Smooth muscle cell (in vitro differentiated cells): ENCODE results near the gene SLC31A2. TPM values are rescaled to one million over a fixed set of nuclear protein-coding genes. Genes with fewer than 3 reads are reported as not detected.

Source experiments
- DNase-seq: peaks from one replicate; lab custom pipeline; 2025; ENCODE audit not compliant: unreplicated experiment; lab: John Stamatoyannopoulos, UW
- H2AFZ ChIP-seq: fragments of 200-600 bp; sonication (generic); 2 replicates; pipeline ENCODE4 v1.6.0; 2016; ENCODE audit warnings: antibody characterized with exemption, low read depth, mild to moderate bottlenecking
- H3F3A ChIP-seq: fragments of 200-600 bp; sonication (generic); 2 replicates; pipeline ENCODE4 v1.6.0; 2017; ENCODE audit warnings: antibody characterized with exemption, low read depth
- H3K27ac ChIP-seq: fragments of 200-600 bp; sonication (generic); 2 replicates; pipeline ENCODE4 v1.5.1; 2016; ENCODE audit warnings: low read depth, mild to moderate bottlenecking
- H3K27me3 ChIP-seq: fragments of 200-600 bp; sonication (generic); 2 replicates; pipeline ENCODE4 v1.6.1; 2016; ENCODE audit warnings: low read depth, mild to moderate bottlenecking
- H3K36me3 ChIP-seq: fragments of 200-600 bp; sonication (generic); 2 replicates; pipeline ENCODE4 v1.5.1; 2016; ENCODE audit warnings: low read depth
- H3K4me1 ChIP-seq: fragments of 200-600 bp; sonication (generic); 2 replicates; pipeline ENCODE4 v1.5.1; 2016; ENCODE audit warnings: low read depth
- H3K4me2 ChIP-seq: fragments of 200-600 bp; sonication (generic); 2 replicates; pipeline ENCODE4 v1.6.0; 2016; ENCODE audit warnings: mild to moderate bottlenecking
- H3K4me3 ChIP-seq: fragments of 200-600 bp; sonication (generic); 2 replicates; pipeline ENCODE4 v1.5.1; 2016; ENCODE audit warnings: mild to moderate bottlenecking
- H3K79me2 ChIP-seq: fragments of 200-600 bp; sonication (generic); 2 replicates; pipeline ENCODE4 v1.6.0; 2016; ENCODE audit warnings: low read depth, mild to moderate bottlenecking
- H3K9ac ChIP-seq: fragments of 200-600 bp; sonication (generic); 2 replicates; pipeline ENCODE4 v1.6.0; 2016; ENCODE audit warnings: low read depth
- H3K9me3 ChIP-seq: fragments of 200-600 bp; sonication (generic); replicated peaks from 2 replicates; pipeline ENCODE4 v1.5.1; 2016; ENCODE audit warnings: low read depth
- H4K20me1 ChIP-seq: fragments of 200-600 bp; sonication (generic); 2 replicates; pipeline ENCODE4 v1.6.0; 2016; ENCODE audit warnings: low read depth
- CTCF ChIP-seq: fragments of 200-600 bp; sonication (generic); IDR thresholded peaks from 2 replicates; pipeline ENCODE4 v1.5.1; 2017; ENCODE audit warnings: borderline replicate concordance, mild to moderate bottlenecking, antibody characterized with exemption; ENCODE audit not compliant: insufficient read depth, poor library complexity, severe bottlenecking
- WGBS: methylation state at CpG from one replicate; pipeline ENCODE4 v1.1.7; 2016; ENCODE audit warnings: low lambda C conversion rate; 5-methylcytosine and 5-hydroxymethylcytosine counted together
- polyA plus RNA-seq: library from polyadenylated mRNA; unstranded; fragments of >200 nt; fragmentation: Nextera tagmentation; extraction: Ambion mirVana; gene quantifications from 2 replicates; pipeline ENCODE4 v1.2.1, GENCODE V29; 2016
- total RNA-seq: library from RNA; depleted of rRNA; stranded (reverse); fragments of >200 nt; gene quantifications from 2 replicates; pipeline ENCODE4 v1.2.3, GENCODE V29; 2014

SLC31A2 gene
- total and polyA plus RNA-seq, 2 experiments from 2014 or later, result 4.8 to 9.1 TPM

DNA sequence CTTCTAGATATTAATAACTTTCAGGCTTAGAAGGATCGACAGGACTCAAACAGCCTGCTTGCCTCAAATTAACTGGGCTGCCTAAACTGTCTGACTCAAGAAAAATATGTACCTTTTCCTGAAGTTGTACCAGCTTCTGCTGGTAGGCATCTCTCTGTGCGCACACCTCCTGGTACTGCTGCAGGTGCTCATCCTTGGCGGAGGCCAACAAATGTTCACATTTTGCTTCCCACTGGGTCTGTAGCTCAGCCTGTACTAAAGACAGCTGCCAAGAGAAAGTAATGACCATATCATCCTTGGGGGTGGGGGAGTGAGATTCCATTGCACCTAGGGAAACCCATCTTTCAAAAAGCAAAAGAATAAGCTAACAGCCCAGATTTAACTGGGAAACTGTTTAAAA lies 22.5 kb downstream of the SLC31A2 start:
- Histone ChIP-seq H3K4me2 (no peak overlapping the region), H3K9me3 (no peaks in the 10 kb centered on the region), H3K27me3 (no peaks in the 10 kb centered on the region), H3K79me2 (no peaks in the 10 kb centered on the region), H3K4me1 (no peaks in the 10 kb centered on the region), H3K9ac (no peak overlapping the region), H3K27ac (no peak overlapping the region), H4K20me1 (no peaks in the 10 kb centered on the region), H2AFZ (no peak overlapping the region), H3F3A (no peaks in the 10 kb centered on the region), H3K4me3 (no peak overlapping the region), H3K36me3 (peaks cover 61% of the 10 kb centered on the region)
- TF ChIP-seq CTCF, result no peak
- 100% methylated on average over 3 of the region's 3 CpGs for WGBS
- DNase-seq, result no peak

GRCh38 chr9:113176803-113177202 lies 26.0 kb downstream of the SLC31A2 start:
- no peak overlapping the region for H2AFZ ChIP-seq
- no peaks in the 10 kb centered on the region for H3K79me2 ChIP-seq
- H3K4me2 ChIP-seq, result no peak overlapping the region
- H3K4me3 ChIP-seq, result no peak overlapping the region
- no peak overlapping the region for H3K27ac ChIP-seq
- H3K4me1 ChIP-seq, result no peaks in the 10 kb centered on the region
- no peaks in the 10 kb centered on the region for H3F3A ChIP-seq
- no peaks in the 10 kb centered on the region for H4K20me1 ChIP-seq
- H3K9ac ChIP-seq, result no peak overlapping the region
- H3K27me3 ChIP-seq, result no peaks in the 10 kb centered on the region
- no peaks in the 10 kb centered on the region for H3K9me3 ChIP-seq
- 97% methylated on average over 6 of the region's 6 CpGs for WGBS
- TF ChIP-seq CTCF, result no peak
- peaks cover 54% of the 10 kb centered on the region for H3K36me3 ChIP-seq
- no peak for DNase-seq

GRCh38 chr9:113177251-113177650 lies 26.4 kb downstream of the SLC31A2 start:
- DNase-seq, result no peak
- H3K9ac ChIP-seq, result no peak overlapping the region
- H3K4me1 ChIP-seq, result no peaks in the 10 kb centered on the region
- no peak for TF ChIP-seq CTCF
- 100% methylated on average over 2 of the region's 2 CpGs for WGBS
- H3K79me2 ChIP-seq, result no peaks in the 10 kb centered on the region
- H3F3A ChIP-seq, result no peaks in the 10 kb centered on the region
- H3K36me3 ChIP-seq, result peaks cover 57% of the 10 kb centered on the region
- H3K27ac ChIP-seq, result no peak overlapping the region
- H3K4me3 ChIP-seq, result no peak overlapping the region
- no peak overlapping the region for H3K4me2 ChIP-seq
- no peaks in the 10 kb centered on the region for H3K9me3 ChIP-seq
- no peaks in the 10 kb centered on the region for H4K20me1 ChIP-seq
- H3K27me3 ChIP-seq, result no peaks in the 10 kb centered on the region
- H2AFZ ChIP-seq, result no peak overlapping the region

GRCh38 chr9:113178087-113178486 lies 27.3 kb downstream of the SLC31A2 start:
- 100% methylated on average over 1 of the region's 1 CpG for WGBS
- no peaks in the 10 kb centered on the region for H3K4me1 ChIP-seq
- H3K9ac ChIP-seq, result no peak overlapping the region
- no peaks in the 10 kb centered on the region for H3K27me3 ChIP-seq
- no peak for TF ChIP-seq CTCF
- H3K4me2 ChIP-seq, result no peak overlapping the region
- peaks cover 55% of the 10 kb centered on the region for H3K36me3 ChIP-seq
- DNase-seq, result no peak
- H3K4me3 ChIP-seq, result no peak overlapping the region
- H2AFZ ChIP-seq, result no peak overlapping the region
- no peaks in the 10 kb centered on the region for H3K79me2 ChIP-seq
- no peaks in the 10 kb centered on the region for H4K20me1 ChIP-seq
- H3K9me3 ChIP-seq, result no peaks in the 10 kb centered on the region
- no peaks in the 10 kb centered on the region for H3F3A ChIP-seq
- H3K27ac ChIP-seq, result no peak overlapping the region
